ENCODE data around the gene CLINT1. TPM values are rescaled to one million over a fixed set of nuclear protein-coding genes. Genes with fewer than 3 reads are reported as not detected.

CLINT1 gene
- total RNA-seq, 6 donors from 2014 or later = 66.2 to 211 (median 123) TPM

GRCh38 chr5:157816682-157817386 is 42.1 kb downstream of the CLINT1 start:
- 43 to 59% methylated on average over 1 of the region's 1 CpG for WGBS, 2 donors
- peak in 1 of 2 donors; percentile 66 for ATAC-seq (ENCODE audit: low FRiP score in 2 of 2)
- H3K4me3 ChIP-seq = no peak overlapping the region
- peaks cover 7 to 25% (median 13%) of the 10 kb centered on the region in 4 donors for H3K4me1 ChIP-seq
- no peaks in the 10 kb centered on the region for H3K9me3 ChIP-seq
- no peaks in the 10 kb centered on the region for H3K27me3 ChIP-seq
- H3K36me3 ChIP-seq = peaks cover 9 to 37% (median 22%) of the 10 kb centered on the region in 4 donors
- TF ChIP-seq, protein P1, sequence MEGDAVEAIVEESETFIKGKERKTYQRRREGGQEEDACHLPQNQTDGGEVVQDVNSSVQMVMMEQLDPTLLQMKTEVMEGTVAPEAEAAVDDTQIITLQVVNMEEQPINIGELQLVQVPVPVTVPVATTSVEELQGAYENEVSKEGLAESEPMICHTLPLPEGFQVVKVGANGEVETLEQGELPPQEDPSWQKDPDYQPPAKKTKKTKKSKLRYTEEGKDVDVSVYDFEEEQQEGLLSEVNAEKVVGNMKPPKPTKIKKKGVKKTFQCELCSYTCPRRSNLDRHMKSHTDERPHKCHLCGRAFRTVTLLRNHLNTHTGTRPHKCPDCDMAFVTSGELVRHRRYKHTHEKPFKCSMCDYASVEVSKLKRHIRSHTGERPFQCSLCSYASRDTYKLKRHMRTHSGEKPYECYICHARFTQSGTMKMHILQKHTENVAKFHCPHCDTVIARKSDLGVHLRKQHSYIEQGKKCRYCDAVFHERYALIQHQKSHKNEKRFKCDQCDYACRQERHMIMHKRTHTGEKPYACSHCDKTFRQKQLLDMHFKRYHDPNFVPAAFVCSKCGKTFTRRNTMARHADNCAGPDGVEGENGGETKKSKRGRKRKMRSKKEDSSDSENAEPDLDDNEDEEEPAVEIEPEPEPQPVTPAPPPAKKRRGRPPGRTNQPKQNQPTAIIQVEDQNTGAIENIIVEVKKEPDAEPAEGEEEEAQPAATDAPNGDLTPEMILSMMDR (IDR thresholded peaks at IDR 0.05) = peak; percentile 15 to 49 (median 40)
- TF ChIP-seq EP300 (IDR thresholded peaks at IDR 0.05) = no peak
- no peak for TF ChIP-seq POLR2A (IDR thresholded peaks at IDR 0.05)
- no peak overlapping the region for H3K27ac ChIP-seq
- no peak for DNase-seq

- ATAC-seq (ENCODE audit: low FRiP score in 2 of 2) (no peak), DNase-seq (no peak)
- Histone ChIP-seq H3K9me3 (no peaks in the 10 kb centered on the region), H3K4me1 (no peaks in the 10 kb centered on the region), H3K27me3 (no peaks in the 10 kb centered on the region), H3K36me3 (peaks cover 18 to 72% (median 39%) of the 10 kb centered on the region in 4 donors), H3K27ac (no peak overlapping the region), H3K4me3 (no peak overlapping the region)
- 87 to 89% methylated on average over 2 of the region's 2 CpGs for WGBS, 2 donors
- no peak for TF ChIP-seq POLR2AphosphoS5 (IDR thresholded peaks at IDR 0.05)
- TF ChIP-seq, protein P1 (IDR thresholded peaks at IDR 0.05) = no peak
- TF ChIP-seq POLR2A (IDR thresholded peaks at IDR 0.05) = no peak
- TF ChIP-seq EP300 (IDR thresholded peaks at IDR 0.05) = no peak
Observed at GRCh38 chr5:157812086-157812485, 46.9 kb downstream of the CLINT1 start.

- Histone ChIP-seq H3K27me3 (no peaks in the 10 kb centered on the region), H3K36me3 (peaks cover 17 to 88% (median 51%) of the 10 kb centered on the region in 4 donors), H3K4me3 (no peak overlapping the region), H3K27ac (no peak overlapping the region), H3K4me1 (no peaks in the 10 kb centered on the region), H3K9me3 (no peaks in the 10 kb centered on the region)
- WGBS, 2 donors = 73 to 91% methylated on average over 2 of the region's 2 CpGs
- TF ChIP-seq POLR2AphosphoS5 (IDR thresholded peaks at IDR 0.05) (no peak), EP300 (IDR thresholded peaks at IDR 0.05) (no peak), POLR2A (IDR thresholded peaks at IDR 0.05) (no peak)
- TF ChIP-seq, protein P1 (IDR thresholded peaks at IDR 0.05) = no peak
- DNase-seq = no peak
- no peak for ATAC-seq (ENCODE audit: low FRiP score in 2 of 2)
Observed at GRCh38 chr5:157808043-157808442, 50.9 kb downstream of the CLINT1 start.

DNA sequence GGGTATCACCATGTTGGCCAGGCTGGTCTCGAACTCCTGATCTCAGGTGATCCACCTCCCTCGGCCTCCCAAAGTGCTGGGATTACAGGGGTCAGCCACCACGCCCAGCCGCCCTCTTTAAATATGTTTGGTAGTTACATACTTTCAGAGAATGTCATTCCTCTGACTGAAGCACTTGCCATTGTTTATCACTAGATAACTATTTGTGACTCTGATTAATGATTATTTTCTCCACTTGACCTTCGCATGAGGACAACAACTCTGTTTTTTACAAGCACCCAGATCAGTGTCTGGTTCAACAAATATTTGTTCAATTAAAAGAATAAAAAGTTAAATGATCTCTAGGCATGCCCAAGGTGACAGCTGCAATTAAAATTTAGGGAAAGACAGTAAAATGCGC is 56.2 kb downstream of the CLINT1 start:
- peaks cover 10 to 53% (median 27%) of the 10 kb centered on the region in 4 donors for H3K36me3 ChIP-seq

More for the DNA sequence above, 56.2 kb downstream of the CLINT1 start:
- 91 to 99% methylated on average over 6 of the region's 6 CpGs for WGBS, 2 donors
- Histone ChIP-seq H3K4me3 (no peak overlapping the region), H3K27me3 (no peaks in the 10 kb centered on the region), H3K4me1 (no peaks in the 10 kb centered on the region), H3K9me3 (no peaks in the 10 kb centered on the region), H3K27ac (no peak overlapping the region)
- no peak for TF ChIP-seq EP300 (IDR thresholded peaks at IDR 0.05)
- TF ChIP-seq, protein P1 (IDR thresholded peaks at IDR 0.05) = no peak
- TF ChIP-seq POLR2A (IDR thresholded peaks at IDR 0.05) = no peak
- TF ChIP-seq POLR2AphosphoS5 (IDR thresholded peaks at IDR 0.05) = no peak
- ATAC-seq (ENCODE audit: low FRiP score in 2 of 2) = no peak
- DNase-seq = no peak

All from upper lobe of left lung (tissue), 6 donors.